Smooth muscle cell (in vitro differentiated cells): Measurements from ENCODE around the gene HEXD. TPM values are rescaled to one million over a fixed set of nuclear protein-coding genes. Genes with fewer than 3 reads are reported as not detected.
"Not testable (repeated sequence)": the region's sequence is repeated elsewhere in the genome, so short reads cannot be mapped to it uniquely, and the experiment has no call there.

Experiments
- DNase-seq: peaks from one replicate; lab custom pipeline; 2025; ENCODE audit not compliant: unreplicated experiment; lab: John Stamatoyannopoulos, UW
- H2AFZ ChIP-seq: fragments of 200-600 bp; sonication (generic); 2 replicates; pipeline ENCODE4 v1.6.0; 2016; ENCODE audit warnings: antibody characterized with exemption, low read depth, mild to moderate bottlenecking
- H3F3A ChIP-seq: fragments of 200-600 bp; sonication (generic); 2 replicates; pipeline ENCODE4 v1.6.0; 2017; ENCODE audit warnings: antibody characterized with exemption, low read depth
- H3K27ac ChIP-seq: fragments of 200-600 bp; sonication (generic); 2 replicates; pipeline ENCODE4 v1.5.1; 2016; ENCODE audit warnings: low read depth, mild to moderate bottlenecking
- H3K27me3 ChIP-seq: fragments of 200-600 bp; sonication (generic); 2 replicates; pipeline ENCODE4 v1.6.1; 2016; ENCODE audit warnings: low read depth, mild to moderate bottlenecking
- H3K36me3 ChIP-seq: fragments of 200-600 bp; sonication (generic); 2 replicates; pipeline ENCODE4 v1.5.1; 2016; ENCODE audit warnings: low read depth
- H3K4me1 ChIP-seq: fragments of 200-600 bp; sonication (generic); 2 replicates; pipeline ENCODE4 v1.5.1; 2016; ENCODE audit warnings: low read depth
- H3K4me2 ChIP-seq: fragments of 200-600 bp; sonication (generic); 2 replicates; pipeline ENCODE4 v1.6.0; 2016; ENCODE audit warnings: mild to moderate bottlenecking
- H3K4me3 ChIP-seq: fragments of 200-600 bp; sonication (generic); 2 replicates; pipeline ENCODE4 v1.5.1; 2016; ENCODE audit warnings: mild to moderate bottlenecking
- H3K79me2 ChIP-seq: fragments of 200-600 bp; sonication (generic); 2 replicates; pipeline ENCODE4 v1.6.0; 2016; ENCODE audit warnings: low read depth, mild to moderate bottlenecking
- H3K9ac ChIP-seq: fragments of 200-600 bp; sonication (generic); 2 replicates; pipeline ENCODE4 v1.6.0; 2016; ENCODE audit warnings: low read depth
- H3K9me3 ChIP-seq: fragments of 200-600 bp; sonication (generic); replicated peaks from 2 replicates; pipeline ENCODE4 v1.5.1; 2016; ENCODE audit warnings: low read depth
- H4K20me1 ChIP-seq: fragments of 200-600 bp; sonication (generic); 2 replicates; pipeline ENCODE4 v1.6.0; 2016; ENCODE audit warnings: low read depth
- CTCF ChIP-seq: fragments of 200-600 bp; sonication (generic); IDR thresholded peaks from 2 replicates; pipeline ENCODE4 v1.5.1; 2017; ENCODE audit warnings: borderline replicate concordance, mild to moderate bottlenecking, antibody characterized with exemption; ENCODE audit not compliant: insufficient read depth, poor library complexity, severe bottlenecking
- WGBS: methylation state at CpG from one replicate; pipeline ENCODE4 v1.1.7; 2016; ENCODE audit warnings: low lambda C conversion rate; 5-methylcytosine and 5-hydroxymethylcytosine counted together
- polyA plus RNA-seq: library from polyadenylated mRNA; unstranded; fragments of >200 nt; fragmentation: Nextera tagmentation; extraction: Ambion mirVana; gene quantifications from 2 replicates; pipeline ENCODE4 v1.2.1, GENCODE V29; 2016
- total RNA-seq: library from RNA; depleted of rRNA; stranded (reverse); fragments of >200 nt; gene quantifications from 2 replicates; pipeline ENCODE4 v1.2.3, GENCODE V29; 2014

HEXD gene
- total and polyA plus RNA-seq, 2 experiments from 2014 or later, result 1.5 to 9.2 TPM

GRCh38 chr17:82380860-82381702 lies 37.1 kb upstream of the HEXD start:
- H3K36me3 ChIP-seq, result no peaks in the 10 kb centered on the region
- no peaks in the 10 kb centered on the region for H3F3A ChIP-seq
- no peaks in the 10 kb centered on the region for H3K9me3 ChIP-seq
- no peak overlapping the region for H3K4me3 ChIP-seq
- DNase-seq, result no peak
- peaks cover 6% of the 10 kb centered on the region for H3K4me1 ChIP-seq
- H3K27me3 ChIP-seq, result peaks cover 2% of the 10 kb centered on the region
- H3K9ac ChIP-seq, result no peak overlapping the region
- WGBS, result 85% methylated on average over 23 of the region's 23 CpGs
- H2AFZ ChIP-seq, result no peak overlapping the region
- H4K20me1 ChIP-seq, result no peaks in the 10 kb centered on the region
- no peak overlapping the region for H3K4me2 ChIP-seq
- H3K79me2 ChIP-seq, result no peaks in the 10 kb centered on the region
- TF ChIP-seq CTCF, result no peak
- H3K27ac ChIP-seq, result no peak overlapping the region

DNA sequence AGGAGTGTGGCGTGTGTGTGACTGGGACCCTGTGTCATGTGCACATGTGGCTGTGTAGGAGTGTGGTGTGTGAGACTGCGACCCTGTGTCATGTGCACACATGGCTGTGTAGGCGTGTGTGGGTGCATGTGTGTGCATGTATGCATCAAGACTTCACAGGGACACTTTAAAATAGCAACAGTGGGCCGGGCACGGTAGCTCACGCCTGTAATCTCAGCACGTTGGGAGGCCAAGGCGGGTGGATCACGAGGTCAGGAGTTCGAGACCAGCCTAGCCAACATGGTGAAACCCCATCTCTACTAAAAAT lies 36.5 kb upstream of the HEXD start:
- not testable (repeated sequence) for H2AFZ ChIP-seq, H4K20me1 ChIP-seq, H3K4me3 ChIP-seq, H3K36me3 ChIP-seq, H3K9me3 ChIP-seq, H3K79me2 ChIP-seq, H3K27me3 ChIP-seq, H3F3A ChIP-seq, H3K27ac ChIP-seq, H3K9ac ChIP-seq, H3K4me1 ChIP-seq, H3K4me2 ChIP-seq, DNase-seq
- WGBS, result 91% methylated on average over 9 of the region's 10 CpGs

DNA sequence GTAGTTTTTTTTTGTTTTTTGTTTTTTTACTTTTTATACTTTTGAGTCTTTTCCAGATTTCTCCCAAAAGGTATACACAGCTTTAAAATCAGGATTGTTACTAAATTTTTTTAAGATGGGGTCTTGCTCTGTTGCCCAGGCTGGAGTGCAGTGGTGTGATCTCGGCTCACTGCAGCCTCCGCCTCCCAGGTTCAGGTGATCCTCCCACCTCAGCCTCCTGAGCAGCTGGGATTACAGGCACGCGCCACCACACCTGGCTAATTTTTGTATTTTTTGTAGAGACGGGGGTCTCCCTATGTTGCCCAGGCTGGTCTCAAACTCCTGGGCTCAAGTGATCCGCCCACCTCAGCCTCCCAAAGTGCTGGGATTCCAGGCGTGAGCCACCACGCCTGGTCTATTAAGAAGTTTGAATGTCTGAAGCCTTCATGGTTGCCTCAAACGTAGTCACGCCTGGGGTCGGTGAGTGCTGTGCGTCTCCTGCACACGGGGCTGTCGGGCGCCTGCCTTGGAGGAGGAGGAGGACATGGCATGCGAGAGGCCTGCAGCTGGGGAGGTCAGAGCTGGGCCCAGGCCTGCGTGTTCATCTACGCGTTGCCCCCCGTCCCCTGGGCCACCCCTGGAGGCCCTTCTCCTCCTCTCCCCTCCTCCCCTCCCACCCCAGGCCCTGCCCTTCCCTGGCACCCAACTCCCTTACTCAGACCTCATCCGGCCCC lies 35.8 kb upstream of the HEXD start:
- H3K4me3 ChIP-seq, DNase-seq, H4K20me1 ChIP-seq, H3K79me2 ChIP-seq, H3K4me2 ChIP-seq, H3K27me3 ChIP-seq, H3K9ac ChIP-seq, H3K36me3 ChIP-seq, H3K27ac ChIP-seq, H2AFZ ChIP-seq, H3F3A ChIP-seq, H3K9me3 ChIP-seq, H3K4me1 ChIP-seq: not testable (repeated sequence)
- WGBS, result 90% methylated on average over 16 of the region's 21 CpGs

GRCh38 chr17:82382933-82383255 lies 35.3 kb upstream of the HEXD start:
- H3K27me3 ChIP-seq, result no peaks in the 10 kb centered on the region
- 91% methylated on average over 11 of the region's 11 CpGs for WGBS
- H3K27ac ChIP-seq, result no peak overlapping the region

More at GRCh38 chr17:82382933-82383255, 35.3 kb upstream of the HEXD start:
- Histone ChIP-seq H3K79me2 (no peaks in the 10 kb centered on the region), H3K4me1 (peaks cover 6% of the 10 kb centered on the region), H3K4me2 (no peak overlapping the region), H3F3A (no peaks in the 10 kb centered on the region), H2AFZ (no peak overlapping the region), H3K9me3 (no peaks in the 10 kb centered on the region), H4K20me1 (no peaks in the 10 kb centered on the region), H3K9ac (no peak overlapping the region), H3K36me3 (no peaks in the 10 kb centered on the region), H3K4me3 (no peak overlapping the region)
- no peak for DNase-seq
- TF ChIP-seq CTCF, result no peak
